ENCODE data around the gene CHP2.

The CHP2 gene

DNA sequence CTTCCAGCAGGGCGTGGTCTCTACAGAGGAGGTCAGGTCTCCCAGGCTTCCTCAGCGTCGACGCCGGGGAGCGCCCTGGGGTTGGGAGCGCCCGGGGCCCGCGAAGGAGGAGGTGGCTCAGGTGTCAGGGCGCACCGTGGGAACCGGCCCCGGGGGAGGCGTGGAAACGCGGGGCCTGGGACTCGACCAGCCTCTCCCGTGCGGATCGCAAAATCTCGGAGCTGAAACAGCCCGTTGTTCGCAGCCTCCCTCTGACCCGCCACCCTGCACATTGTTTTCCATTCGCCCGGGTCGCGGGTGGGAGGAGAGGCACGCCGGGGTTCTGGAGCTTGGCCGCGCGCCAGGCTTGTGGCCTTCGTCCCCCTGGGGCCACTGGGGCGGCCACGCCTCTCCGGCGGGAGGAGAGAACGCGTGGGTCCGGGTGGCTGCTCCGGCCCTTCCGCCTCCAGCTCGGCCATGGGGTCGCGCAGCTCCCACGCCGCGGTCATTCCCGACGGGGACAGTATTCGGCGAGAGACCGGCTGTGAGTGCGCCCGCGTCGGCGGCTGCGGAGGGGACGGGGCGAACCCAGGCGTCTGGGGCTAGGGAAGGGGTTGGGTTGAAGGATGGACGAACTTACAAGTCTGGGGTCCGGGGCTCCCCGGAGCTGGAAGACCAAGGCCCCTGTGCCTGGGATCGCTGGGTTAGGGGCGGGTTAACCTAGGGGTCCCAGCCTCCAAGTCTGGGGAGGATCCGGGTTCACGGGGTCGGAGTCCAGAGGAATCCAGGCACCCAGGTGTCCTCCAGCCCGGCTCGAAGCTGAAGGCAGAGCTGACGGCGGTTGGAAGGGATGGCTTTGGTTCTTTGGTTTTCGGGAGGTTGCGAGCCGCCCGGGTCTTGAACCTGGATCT, at the start of gene CHP2:
Gene CHP2, plus strand, starts transcription at position 433 of the 890 bp plus-strand sequence. Its CDS starts 24 bp downstream, at position 457.
- no peaks in the 10 kb centered on the region for H3K36me3 ChIP-seq (ENCODE audit: control insufficient read depth in 2 of 2, insufficient read depth in 1 of 2, low read length in 2 of 2)
- no peaks in the 10 kb centered on the region for H3K4me1 ChIP-seq (ENCODE audit: control insufficient read depth, insufficient read depth, low read length)
- ChIA-PET CTCF (interaction anchor here (1.3 kb wide), 1 partner anchor 48 kb away, joined by 4 read pairs; no protein-coding TSS in a partner anchor), POLR2A (interaction anchor here (0.6 kb wide), 1 partner anchor 28 kb away, joined by 3 read pairs; no protein-coding TSS in a partner anchor)
- H3K4me3 ChIP-seq (ENCODE audit: low read depth, low read length) = peak within 1 kb of the TSS; percentile 31
- no peak within 1 kb of the TSS; the same call in 1 of the 2 replicates for H3K27ac ChIP-seq (ENCODE audit: extremely low read depth, low read depth, low read length)
- no peaks in the 10 kb centered on the region for H3K9me3 ChIP-seq (ENCODE audit: control insufficient read depth, insufficient read depth, low read depth, low read length)
- TF ChIP-seq, protein P1, sequence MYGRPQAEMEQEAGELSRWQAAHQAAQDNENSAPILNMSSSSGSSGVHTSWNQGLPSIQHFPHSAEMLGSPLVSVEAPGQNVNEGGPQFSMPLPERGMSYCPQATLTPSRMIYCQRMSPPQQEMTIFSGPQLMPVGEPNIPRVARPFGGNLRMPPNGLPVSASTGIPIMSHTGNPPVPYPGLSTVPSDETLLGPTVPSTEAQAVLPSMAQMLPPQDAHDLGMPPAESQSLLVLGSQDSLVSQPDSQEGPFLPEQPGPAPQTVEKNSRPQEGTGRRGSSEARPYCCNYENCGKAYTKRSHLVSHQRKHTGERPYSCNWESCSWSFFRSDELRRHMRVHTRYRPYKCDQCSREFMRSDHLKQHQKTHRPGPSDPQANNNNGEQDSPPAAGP (tag by site-specific recombination; IDR thresholded peaks at IDR 0.05) = peak; percentile 83
- TF ChIP-seq ZIC2 (tag by site-specific recombination; IDR thresholded peaks at IDR 0.05) = peak; percentile 75
- 0 out of 2 replicates have a peak, but pooled peaks have one; percentile 53 for TF ChIP-seq ZEB2 (tag by site-specific recombination; IDR thresholded peaks at IDR 0.05)
- peak; percentile 57 for TF ChIP-seq ZBTB8A (tag by site-specific recombination; IDR thresholded peaks at IDR 0.05)
- TF ChIP-seq, protein P2, sequence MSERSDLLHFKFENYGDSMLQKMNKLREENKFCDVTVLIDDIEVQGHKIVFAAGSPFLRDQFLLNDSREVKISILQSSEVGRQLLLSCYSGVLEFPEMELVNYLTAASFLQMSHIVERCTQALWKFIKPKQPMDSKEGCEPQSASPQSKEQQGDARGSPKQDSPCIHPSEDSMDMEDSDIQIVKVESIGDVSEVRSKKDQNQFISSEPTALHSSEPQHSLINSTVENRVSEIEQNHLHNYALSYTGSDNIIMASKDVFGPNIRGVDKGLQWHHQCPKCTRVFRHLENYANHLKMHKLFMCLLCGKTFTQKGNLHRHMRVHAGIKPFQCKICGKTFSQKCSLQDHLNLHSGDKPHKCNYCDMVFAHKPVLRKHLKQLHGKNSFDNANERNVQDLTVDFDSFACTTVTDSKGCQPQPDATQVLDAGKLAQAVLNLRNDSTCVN (tag by site-specific recombination; optimal IDR thresholded peaks at IDR 0.05) = peak; percentile 36
- TF ChIP-seq, protein P3, sequence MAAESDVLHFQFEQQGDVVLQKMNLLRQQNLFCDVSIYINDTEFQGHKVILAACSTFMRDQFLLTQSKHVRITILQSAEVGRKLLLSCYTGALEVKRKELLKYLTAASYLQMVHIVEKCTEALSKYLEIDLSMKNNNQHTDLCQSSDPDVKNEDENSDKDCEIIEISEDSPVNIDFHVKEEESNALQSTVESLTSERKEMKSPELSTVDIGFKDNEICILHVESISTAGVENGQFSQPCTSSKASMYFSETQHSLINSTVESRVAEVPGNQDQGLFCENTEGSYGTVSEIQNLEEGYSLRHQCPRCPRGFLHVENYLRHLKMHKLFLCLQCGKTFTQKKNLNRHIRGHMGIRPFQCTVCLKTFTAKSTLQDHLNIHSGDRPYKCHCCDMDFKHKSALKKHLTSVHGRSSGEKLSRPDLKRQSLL (tag by site-specific recombination; IDR thresholded peaks at IDR 0.05) = no peak
- peak; percentile 73 for TF ChIP-seq ZFHX2 (tag by site-specific recombination; conservative IDR thresholded peaks at IDR 0.05)
- TF ChIP-seq ZNF76 (tag by site-specific recombination; IDR thresholded peaks at IDR 0.05; ENCODE audit: borderline replicate concordance, low read depth) = peak; percentile 63; the same call in 1 of the 2 replicates
- TF ChIP-seq ZNF530 (tag by site-specific recombination; IDR thresholded peaks at IDR 0.05; ENCODE audit: low read depth) = no peak
- TF ChIP-seq KLF7 (tag by site-specific recombination; IDR thresholded peaks at IDR 0.05; ENCODE audit: borderline replicate concordance) = peak; percentile 73; the same call in 1 of the 2 replicates
- peak; percentile 70; the same call in 1 of the 2 replicates for TF ChIP-seq GLIS2 (tag by site-specific recombination; IDR thresholded peaks at IDR 0.05)
- TF ChIP-seq KLF1 (tag by site-specific recombination; IDR thresholded peaks at IDR 0.05) = peak; percentile 90
- TF ChIP-seq ZNF600 (tag by site-specific recombination; IDR thresholded peaks at IDR 0.05) = peak; percentile 43; the same call in 1 of the 2 replicates
- peak; percentile 92 for TF ChIP-seq GLIS1 (tag by site-specific recombination; IDR thresholded peaks at IDR 0.05)
- peak; percentile 26; the same call in 1 of the 2 replicates for TF ChIP-seq ZNF501 (tag by site-specific recombination; IDR thresholded peaks at IDR 0.05)
- no peak for TF ChIP-seq ZNF776 (tag by site-specific recombination; IDR thresholded peaks at IDR 0.05; ENCODE audit: borderline replicate concordance)
- TF ChIP-seq, protein P4, sequence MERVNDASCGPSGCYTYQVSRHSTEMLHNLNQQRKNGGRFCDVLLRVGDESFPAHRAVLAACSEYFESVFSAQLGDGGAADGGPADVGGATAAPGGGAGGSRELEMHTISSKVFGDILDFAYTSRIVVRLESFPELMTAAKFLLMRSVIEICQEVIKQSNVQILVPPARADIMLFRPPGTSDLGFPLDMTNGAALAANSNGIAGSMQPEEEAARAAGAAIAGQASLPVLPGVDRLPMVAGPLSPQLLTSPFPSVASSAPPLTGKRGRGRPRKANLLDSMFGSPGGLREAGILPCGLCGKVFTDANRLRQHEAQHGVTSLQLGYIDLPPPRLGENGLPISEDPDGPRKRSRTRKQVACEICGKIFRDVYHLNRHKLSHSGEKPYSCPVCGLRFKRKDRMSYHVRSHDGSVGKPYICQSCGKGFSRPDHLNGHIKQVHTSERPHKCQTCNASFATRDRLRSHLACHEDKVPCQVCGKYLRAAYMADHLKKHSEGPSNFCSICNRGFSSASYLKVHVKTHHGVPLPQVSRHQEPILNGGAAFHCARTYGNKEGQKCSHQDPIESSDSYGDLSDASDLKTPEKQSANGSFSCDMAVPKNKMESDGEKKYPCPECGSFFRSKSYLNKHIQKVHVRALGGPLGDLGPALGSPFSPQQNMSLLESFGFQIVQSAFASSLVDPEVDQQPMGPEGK (tag by site-specific recombination; IDR thresholded peaks at IDR 0.05) = peak; percentile 53
- peak; percentile 78 for TF ChIP-seq EGR2 (tag by site-specific recombination; IDR thresholded peaks at IDR 0.05; ENCODE audit: low read depth)
- TF ChIP-seq ZNF510 (tag by site-specific recombination; IDR thresholded peaks at IDR 0.05; ENCODE audit: insufficient replicate concordance) = no peak
- TF ChIP-seq ZNF341 (tag by site-specific recombination; IDR thresholded peaks at IDR 0.05; ENCODE audit: low read depth) = peak; percentile 83
- peak; percentile 36; the same call in 1 of the 2 replicates for TF ChIP-seq KLF9 (tag by site-specific recombination; IDR thresholded peaks at IDR 0.05; ENCODE audit: low read depth)
- TF ChIP-seq ZNF2 (tag by site-specific recombination; IDR thresholded peaks at IDR 0.05) = no peak
- TF ChIP-seq, protein P5, sequence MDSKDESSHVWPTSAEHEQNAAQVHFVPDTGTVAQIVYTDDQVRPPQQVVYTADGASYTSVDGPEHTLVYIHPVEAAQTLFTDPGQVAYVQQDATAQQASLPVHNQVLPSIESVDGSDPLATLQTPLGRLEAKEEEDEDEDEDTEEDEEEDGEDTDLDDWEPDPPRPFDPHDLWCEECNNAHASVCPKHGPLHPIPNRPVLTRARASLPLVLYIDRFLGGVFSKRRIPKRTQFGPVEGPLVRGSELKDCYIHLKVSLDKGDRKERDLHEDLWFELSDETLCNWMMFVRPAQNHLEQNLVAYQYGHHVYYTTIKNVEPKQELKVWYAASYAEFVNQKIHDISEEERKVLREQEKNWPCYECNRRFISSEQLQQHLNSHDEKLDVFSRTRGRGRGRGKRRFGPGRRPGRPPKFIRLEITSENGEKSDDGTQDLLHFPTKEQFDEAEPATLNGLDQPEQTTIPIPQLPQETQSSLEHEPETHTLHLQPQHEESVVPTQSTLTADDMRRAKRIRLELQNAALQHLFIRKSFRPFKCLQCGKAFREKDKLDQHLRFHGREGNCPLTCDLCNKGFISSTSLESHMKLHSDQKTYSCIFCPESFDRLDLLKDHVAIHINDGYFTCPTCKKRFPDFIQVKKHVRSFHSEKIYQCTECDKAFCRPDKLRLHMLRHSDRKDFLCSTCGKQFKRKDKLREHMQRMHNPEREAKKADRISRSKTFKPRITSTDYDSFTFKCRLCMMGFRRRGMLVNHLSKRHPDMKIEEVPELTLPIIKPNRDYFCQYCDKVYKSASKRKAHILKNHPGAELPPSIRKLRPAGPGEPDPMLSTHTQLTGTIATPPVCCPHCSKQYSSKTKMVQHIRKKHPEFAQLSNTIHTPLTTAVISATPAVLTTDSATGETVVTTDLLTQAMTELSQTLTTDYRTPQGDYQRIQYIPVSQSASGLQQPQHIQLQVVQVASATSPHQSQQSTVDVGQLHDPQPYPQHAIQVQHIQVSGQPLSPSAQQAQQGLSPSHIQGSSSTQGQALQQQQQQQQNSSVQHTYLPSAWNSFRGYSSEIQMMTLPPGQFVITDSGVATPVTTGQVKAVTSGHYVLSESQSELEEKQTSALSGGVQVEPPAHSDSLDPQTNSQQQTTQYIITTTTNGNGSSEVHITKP (tag by site-specific recombination; IDR thresholded peaks at IDR 0.05) = peak; percentile 86
- 0 out of 2 replicates have a peak, but pooled peaks have one; percentile 31 for TF ChIP-seq SP7 (tag by site-specific recombination; IDR thresholded peaks at IDR 0.05)
- no peak for TF ChIP-seq ZNF621 (tag by site-specific recombination; IDR thresholded peaks at IDR 0.05)
- TF ChIP-seq PRDM1 (tag by site-specific recombination; IDR thresholded peaks at IDR 0.05) = no peak
- peak; percentile 56; the same call in 1 of the 2 replicates for TF ChIP-seq ZNF610 (tag by site-specific recombination; IDR thresholded peaks at IDR 0.05; ENCODE audit: borderline replicate concordance)
- 0 out of 2 replicates have a peak, but pooled peaks have one; percentile 35 for TF ChIP-seq ZNF335 (tag by site-specific recombination; conservative IDR thresholded peaks at IDR 0.05)

Measured in HEK293 (cell line).